Kidney epithelial cell (primary cell): ENCODE data around the gene PRR33. TPM values are rescaled to one million over a fixed set of nuclear protein-coding genes. Genes with fewer than 3 reads are reported as not detected.

Source experiments
- DNase-seq: peaks from one replicate; pipeline ENCODE4 v3.0.0-alpha.2; 2010; ENCODE audit warnings: low read depth
- H3K27me3 ChIP-seq: 2 replicates; pipeline ENCODE4 v1.6.0; 2011; ENCODE audit warnings: low read length; ENCODE audit not compliant: control insufficient read depth, insufficient read depth
- H3K36me3 ChIP-seq: 2 replicates; pipeline ENCODE4 v1.5.1; 2011; ENCODE audit warnings: low read length; ENCODE audit not compliant: control insufficient read depth, insufficient read depth
- H3K4me3 ChIP-seq: 2 replicates; pipeline ENCODE4 v1.5.1; 2011; ENCODE audit warnings: low read depth, mild to moderate bottlenecking, control low read depth, low read length
- CTCF ChIP-seq: IDR thresholded peaks from 2 replicates; pipeline ENCODE4 v1.5.1; 2011; ENCODE audit warnings: mild to moderate bottlenecking, moderate library complexity, low read length, control low read depth, inconsistent platforms; ENCODE audit not compliant: insufficient read depth, poor library complexity, severe bottlenecking
- total RNA-seq: library from RNA; depleted of rRNA; stranded (reverse); fragments of >200 nt; gene quantifications from 2 replicates; pipeline ENCODE4 v1.2.3, GENCODE V29; 2015

PRR33 gene
- total RNA-seq, 1 donor from 2014 or later = not detected

- no peak for DNase-seq
- H3K27me3 ChIP-seq = peaks cover 41% of the 10 kb centered on the region
- H3K36me3 ChIP-seq = no peaks in the 10 kb centered on the region
- no peak for TF ChIP-seq CTCF
- no peak overlapping the region for H3K4me3 ChIP-seq
These were observed 22.0 kb downstream of the PRR33 start for GRCh38 chr11:1869427-1870325.

- TF ChIP-seq CTCF = no peak
- DNase-seq = no peak
- Histone ChIP-seq H3K27me3 (peaks cover 41% of the 10 kb centered on the region), H3K4me3 (no peak overlapping the region), H3K36me3 (no peaks in the 10 kb centered on the region)
These were observed 22.9 kb downstream of the PRR33 start for GRCh38 chr11:1868636-1869291.

- DNase-seq = no peak
- TF ChIP-seq CTCF = no peak
- Histone ChIP-seq H3K4me3 (no peak overlapping the region), H3K36me3 (no peaks in the 10 kb centered on the region), H3K27me3 (peaks cover 41% of the 10 kb centered on the region)
These were observed 23.5 kb downstream of the PRR33 start for GRCh38 chr11:1868056-1868635.

GRCh38 chr11:1867381-1867780 lies 24.3 kb downstream of the PRR33 start:
- peaks cover 39% of the 10 kb centered on the region for H3K27me3 ChIP-seq
- DNase-seq = no peak
- TF ChIP-seq CTCF = no peak
- no peaks in the 10 kb centered on the region for H3K36me3 ChIP-seq
- no peak overlapping the region for H3K4me3 ChIP-seq

- no peak for TF ChIP-seq CTCF
- H3K36me3 ChIP-seq = no peaks in the 10 kb centered on the region
- peaks cover 39% of the 10 kb centered on the region for H3K27me3 ChIP-seq
These were observed 24.9 kb downstream of the PRR33 start for GRCh38 chr11:1866776-1867175.

More at GRCh38 chr11:1866776-1867175, 24.9 kb downstream of the PRR33 start:
- DNase-seq = no peak
- H3K4me3 ChIP-seq = no peak overlapping the region
